Activated CD8-positive, alpha-beta memory T cell treated with anti-CD3 and anti-CD28 coated beads, Interleukin-2, amount 10 ng/mL, durations not matched to agents 7 days and 5 days (primary cell): Measurements from ENCODE around the gene TFAP2C. TPM values are rescaled to one million over a fixed set of nuclear protein-coding genes. Genes with fewer than 3 reads are reported as not detected.

Source experiments
- ATAC-seq: fragments of 150-1000 bp; cut with Tn5 transposase; one replicate; pipeline ENCODE4 v1.10.0; 2021; ENCODE audit warnings: moderate library complexity
- CTCF ChIA-PET: fragments of 350-600 bp; sonication (Branson Sonifier 250); formaldehyde crosslinking; loops from one replicate; lab custom pipeline; 2021; ENCODE audit warnings: antibody characterized with exemption; lab: Charles Lee
- DNase-seq: peaks from one replicate; pipeline ENCODE4 v3.0.0-alpha.2; 2020
- H3K27ac Mint-ChIP-seq: one replicate; pipeline ENCODE4 v1.8.0; 2021; ENCODE audit warnings: mild to moderate bottlenecking, mixed read lengths
- H3K27me3 Mint-ChIP-seq: one replicate; pipeline ENCODE4 v1.8.0; 2021; ENCODE audit warnings: mixed read lengths
- H3K36me3 Mint-ChIP-seq: one replicate; pipeline ENCODE4 v1.8.0; 2021; ENCODE audit warnings: mild to moderate bottlenecking, mixed read lengths
- H3K4me1 Mint-ChIP-seq: one replicate; pipeline ENCODE4 v1.8.0; 2021; ENCODE audit warnings: mixed read lengths
- H3K4me3 Mint-ChIP-seq: one replicate; pipeline ENCODE4 v1.8.0; 2021; ENCODE audit warnings: mild to moderate bottlenecking, moderate library complexity, mixed read lengths
- H3K9me3 Mint-ChIP-seq: one replicate; pipeline ENCODE4 v1.8.0; 2022; ENCODE audit warnings: low read depth, mixed read lengths
- total RNA-seq, 2 experiments: library from RNA; stranded (reverse); gene quantifications; one replicate each; pipeline ENCODE4 v1.2.3, GENCODE V29; 2021

Gene TFAP2C
- total RNA-seq, 2 experiments from 2014 or later, result not detected

DNA sequence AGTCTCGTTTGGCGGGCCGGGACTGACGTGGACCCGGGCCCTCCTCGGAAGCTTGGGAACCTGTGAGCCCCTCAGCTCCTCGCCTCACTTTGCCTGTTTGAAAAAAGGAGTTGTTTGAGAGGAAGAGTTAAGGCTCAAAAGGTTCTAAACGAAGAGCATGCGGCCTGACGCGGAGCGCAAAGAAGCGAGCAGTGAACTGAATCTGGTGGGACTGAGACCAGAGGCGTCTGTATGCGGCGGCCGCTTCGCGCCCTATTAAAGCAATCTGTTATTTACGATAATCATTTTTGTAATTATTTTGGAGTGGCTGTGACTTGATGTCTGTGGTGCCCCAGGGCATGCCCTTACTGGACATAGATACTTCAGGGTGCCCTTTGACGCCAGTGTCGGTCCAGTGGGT lies 3.3 kb upstream of the TFAP2C start:
- CTCF ChIA-PET, result no interaction called here
- H3K36me3 Mint-ChIP-seq, result no peaks in the 10 kb centered on the region
- H3K27me3 Mint-ChIP-seq, result peaks cover 63% of the 10 kb centered on the region
- no peak overlapping the region for H3K4me3 Mint-ChIP-seq
- H3K4me1 Mint-ChIP-seq, result peaks cover 7% of the 10 kb centered on the region
- peak overlapping the region; percentile 15 for H3K27ac Mint-ChIP-seq
- H3K9me3 Mint-ChIP-seq, result no peaks in the 10 kb centered on the region
- DNase-seq (no peak), ATAC-seq (no peak)

GRCh38 chr20:56626367-56627121 lies 2.6 kb upstream of the TFAP2C start:
- peaks cover 7% of the 10 kb centered on the region for H3K4me1 Mint-ChIP-seq
- DNase-seq, result no peak
- CTCF ChIA-PET, result no interaction called here
- H3K4me3 Mint-ChIP-seq, result no peak overlapping the region
- ATAC-seq, result no peak
- H3K27ac Mint-ChIP-seq, result no peak overlapping the region
- no peaks in the 10 kb centered on the region for H3K9me3 Mint-ChIP-seq
- H3K36me3 Mint-ChIP-seq, result no peaks in the 10 kb centered on the region
- peaks cover 68% of the 10 kb centered on the region for H3K27me3 Mint-ChIP-seq

DNA sequence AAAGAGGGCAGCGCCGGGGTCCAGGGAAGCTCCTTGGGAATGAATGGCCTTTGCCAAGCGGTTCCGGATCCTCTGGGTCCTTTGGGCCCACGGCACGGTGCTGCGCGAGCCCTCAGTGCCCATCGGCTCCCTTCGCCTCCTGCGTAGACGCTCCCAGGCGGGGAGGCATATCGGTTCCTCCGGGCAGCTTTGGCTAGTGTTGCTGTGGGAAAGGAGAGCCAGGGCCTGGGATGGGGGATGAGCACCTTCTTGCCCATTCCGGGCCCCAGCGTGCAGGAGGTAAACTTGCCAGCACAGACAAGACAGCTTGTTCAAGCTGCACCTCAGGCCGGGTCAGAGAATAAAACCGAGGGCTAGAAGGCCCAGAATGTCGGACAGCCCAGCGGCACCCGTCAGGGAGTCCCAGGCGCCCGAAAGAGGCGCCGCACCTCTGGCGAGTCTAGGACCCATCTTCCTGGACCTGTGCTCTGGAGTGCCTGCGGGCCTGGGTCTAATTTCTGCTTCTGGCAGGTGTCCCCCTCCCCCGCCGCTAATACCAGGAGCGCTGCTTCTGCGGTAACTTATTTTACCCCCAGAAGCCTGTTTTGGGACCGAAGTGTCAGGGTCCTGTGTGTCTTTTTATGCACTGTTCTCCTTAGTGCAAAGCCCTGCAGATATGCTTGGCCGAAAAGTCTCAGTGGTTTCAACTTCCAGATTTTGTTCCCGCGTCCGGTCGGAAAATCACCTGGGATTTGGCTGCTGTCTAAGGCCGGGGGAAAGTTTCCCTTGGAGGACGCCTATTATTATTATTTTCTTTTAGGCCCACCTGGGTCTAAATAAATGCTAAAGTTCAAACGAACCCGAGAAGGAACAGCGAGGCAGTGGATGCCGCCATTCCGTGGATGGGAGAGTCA lies 1.7 kb upstream of the TFAP2C start:
- peaks cover 9% of the 10 kb centered on the region for H3K4me1 Mint-ChIP-seq
- H3K9me3 Mint-ChIP-seq, result no peaks in the 10 kb centered on the region
- CTCF ChIA-PET, result no interaction called here
- DNase-seq, result no peak
- H3K27ac Mint-ChIP-seq, result no peak overlapping the region
- H3K36me3 Mint-ChIP-seq, result peaks cover 3% of the 10 kb centered on the region
- H3K27me3 Mint-ChIP-seq, result peaks cover 71% of the 10 kb centered on the region
- H3K4me3 Mint-ChIP-seq, result no peak overlapping the region
- no peak for ATAC-seq

- CTCF ChIA-PET, result no interaction called here
- ATAC-seq (no peak), DNase-seq (no peak)
- H3K36me3 Mint-ChIP-seq, result peaks cover 3% of the 10 kb centered on the region
- H3K27me3 Mint-ChIP-seq, result peaks cover 76% of the 10 kb centered on the region
- no peak overlapping the region for H3K27ac Mint-ChIP-seq
- H3K9me3 Mint-ChIP-seq, result no peaks in the 10 kb centered on the region
- peak overlapping the region; percentile 38 for H3K4me3 Mint-ChIP-seq
- peaks cover 9% of the 10 kb centered on the region for H3K4me1 Mint-ChIP-seq
Observed at GRCh38 chr20:56628015-56628872, 862 bp upstream of the TFAP2C start.

DNA sequence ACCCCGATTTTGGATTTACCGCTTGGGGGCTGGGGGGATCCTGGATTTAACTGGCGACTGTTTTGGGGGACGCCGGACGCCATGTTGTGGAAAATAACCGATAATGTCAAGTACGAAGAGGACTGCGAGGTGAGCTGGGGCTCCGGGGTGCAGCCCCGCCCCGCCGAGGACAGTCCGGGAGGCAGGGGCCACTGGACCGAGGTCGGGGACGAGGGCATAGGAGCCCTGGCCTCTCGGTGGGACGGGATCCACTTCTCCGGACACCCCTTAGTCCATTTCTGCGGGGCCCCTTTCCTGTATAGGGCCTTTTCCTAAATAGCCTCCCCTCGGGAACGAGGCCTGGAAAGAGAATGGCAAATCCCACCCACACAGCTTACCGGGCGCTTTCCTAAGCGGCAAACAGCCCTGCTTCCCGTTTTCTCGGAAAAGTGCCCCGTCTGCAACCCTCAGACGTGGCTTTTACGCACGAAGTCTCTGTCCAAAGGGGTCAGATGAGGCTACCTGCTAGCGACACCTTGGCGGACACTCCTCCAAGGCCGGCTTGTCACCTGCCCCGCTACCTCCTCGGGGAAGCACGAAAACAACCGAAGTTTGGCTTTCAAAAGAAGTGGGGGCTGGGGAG lies 469 bp downstream of the TFAP2C start:
- H3K4me1 Mint-ChIP-seq, result peaks cover 9% of the 10 kb centered on the region
- CTCF ChIA-PET, result no interaction called here
- H3K9me3 Mint-ChIP-seq, result no peaks in the 10 kb centered on the region
- no peak for ATAC-seq
- H3K27me3 Mint-ChIP-seq, result peaks cover 82% of the 10 kb centered on the region
- H3K4me3 Mint-ChIP-seq, result no peak overlapping the region
- peaks cover 3% of the 10 kb centered on the region for H3K36me3 Mint-ChIP-seq
- no peak for DNase-seq
- no peak overlapping the region for H3K27ac Mint-ChIP-seq

GRCh38 chr20:56630086-56630493 lies 984 bp downstream of the TFAP2C start:
- CTCF ChIA-PET, result no interaction called here
- Mint-ChIP-seq H3K4me1 (peaks cover 9% of the 10 kb centered on the region), H3K27me3 (peaks cover 82% of the 10 kb centered on the region), H3K36me3 (peaks cover 3% of the 10 kb centered on the region), H3K4me3 (no peak overlapping the region), H3K9me3 (no peaks in the 10 kb centered on the region), H3K27ac (no peak overlapping the region)
- ATAC-seq (no peak), DNase-seq (no peak)

DNA sequence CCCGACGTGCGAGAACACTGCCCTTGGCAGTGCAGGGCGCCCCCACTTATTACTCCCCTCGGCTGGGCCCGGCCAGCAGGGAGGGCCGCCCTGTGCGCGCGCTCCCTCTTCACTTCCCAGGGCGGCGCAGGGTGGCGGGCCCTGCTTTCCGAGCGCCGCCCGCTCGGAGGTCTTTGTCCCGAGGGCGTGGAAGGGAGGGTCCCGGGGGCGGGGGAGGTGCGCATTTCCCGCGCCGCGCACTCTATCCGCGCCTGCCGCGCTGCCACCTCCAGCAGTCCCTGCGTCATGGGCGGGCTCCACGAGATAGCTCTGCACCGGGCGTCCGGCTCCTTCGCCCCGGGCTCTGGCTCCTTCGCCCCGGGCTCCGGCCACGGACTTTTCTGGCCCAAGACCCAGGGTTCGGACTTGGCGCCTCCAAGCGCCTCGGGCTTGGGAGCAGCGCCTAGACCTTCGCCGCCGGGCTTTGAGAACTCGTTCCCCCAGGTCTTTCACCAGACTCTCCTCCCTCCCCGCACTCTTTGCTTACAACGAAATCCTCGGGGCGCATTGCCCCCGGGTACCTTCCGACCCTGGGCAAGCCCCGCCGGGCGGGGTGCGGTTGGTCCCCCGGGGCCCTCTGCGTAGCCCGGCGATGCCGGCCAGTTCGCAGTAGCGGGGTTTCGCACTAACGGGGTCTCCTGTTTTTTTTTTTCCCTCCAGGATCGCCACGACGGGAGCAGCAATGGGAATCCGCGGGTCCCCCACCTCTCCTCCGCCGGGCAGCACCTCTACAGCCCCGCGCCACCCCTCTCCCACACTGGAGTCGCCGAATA lies 1.6 kb downstream of the TFAP2C start:
- peaks cover 9% of the 10 kb centered on the region for H3K4me1 Mint-ChIP-seq
- peaks cover 3% of the 10 kb centered on the region for H3K36me3 Mint-ChIP-seq
- ATAC-seq (no peak), DNase-seq (no peak)
- H3K27me3 Mint-ChIP-seq, result peaks cover 81% of the 10 kb centered on the region
- H3K4me3 Mint-ChIP-seq, result no peak overlapping the region
- H3K27ac Mint-ChIP-seq, result no peak overlapping the region
- H3K9me3 Mint-ChIP-seq, result no peaks in the 10 kb centered on the region
- CTCF ChIA-PET, result no interaction called here

DNA sequence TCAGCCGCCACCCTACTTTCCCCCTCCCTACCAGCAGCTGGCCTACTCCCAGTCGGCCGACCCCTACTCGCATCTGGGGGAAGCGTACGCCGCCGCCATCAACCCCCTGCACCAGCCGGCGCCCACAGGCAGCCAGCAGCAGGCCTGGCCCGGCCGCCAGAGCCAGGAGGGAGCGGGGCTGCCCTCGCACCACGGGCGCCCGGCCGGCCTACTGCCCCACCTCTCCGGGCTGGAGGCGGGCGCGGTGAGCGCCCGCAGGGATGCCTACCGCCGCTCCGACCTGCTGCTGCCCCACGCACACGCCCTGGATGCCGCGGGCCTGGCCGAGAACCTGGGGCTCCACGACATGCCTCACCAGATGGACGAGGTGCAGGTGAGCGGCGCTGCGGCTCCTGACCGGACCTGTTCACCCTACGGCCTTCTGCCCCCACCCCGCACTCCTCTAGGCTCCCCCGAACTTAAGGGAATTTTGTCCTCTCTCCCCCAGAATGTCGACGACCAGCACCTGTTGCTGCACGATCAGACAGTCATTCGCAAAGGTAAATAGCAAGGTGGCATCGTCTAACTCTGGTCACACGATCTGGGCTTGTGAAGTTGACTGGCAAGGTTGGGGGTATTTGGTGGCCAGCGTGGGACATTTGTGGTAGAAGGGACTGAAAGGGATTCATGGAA lies 2.3 kb downstream of the TFAP2C start:
- H3K27me3 Mint-ChIP-seq, result peaks cover 74% of the 10 kb centered on the region
- peaks cover 9% of the 10 kb centered on the region for H3K4me1 Mint-ChIP-seq
- peaks cover 3% of the 10 kb centered on the region for H3K36me3 Mint-ChIP-seq
- ATAC-seq (no peak), DNase-seq (no peak)
- CTCF ChIA-PET, result no interaction called here
- H3K4me3 Mint-ChIP-seq, result no peak overlapping the region
- H3K9me3 Mint-ChIP-seq, result no peaks in the 10 kb centered on the region
- H3K27ac Mint-ChIP-seq, result peak overlapping the region; percentile 42

- no peak overlapping the region for H3K4me3 Mint-ChIP-seq
Observed at GRCh38 chr20:56631990-56632327, 2.9 kb downstream of the TFAP2C start.

GRCh38 chr20:56634307-56634706 lies 5.2 kb downstream of the TFAP2C start:
- DNase-seq, result no peak
- peaks cover 2% of the 10 kb centered on the region for H3K4me1 Mint-ChIP-seq
- H3K4me3 Mint-ChIP-seq, result no peak overlapping the region
- ATAC-seq, result no peak
- H3K36me3 Mint-ChIP-seq, result peaks cover 3% of the 10 kb centered on the region
- CTCF ChIA-PET, result no interaction called here
- no peak overlapping the region for H3K27ac Mint-ChIP-seq
- no peaks in the 10 kb centered on the region for H3K9me3 Mint-ChIP-seq
- H3K27me3 Mint-ChIP-seq, result peaks cover 53% of the 10 kb centered on the region

More at GRCh38 chr20:56631990-56632327, 2.9 kb downstream of the TFAP2C start:
- Mint-ChIP-seq H3K9me3 (no peaks in the 10 kb centered on the region), H3K27me3 (peaks cover 73% of the 10 kb centered on the region), H3K36me3 (peaks cover 3% of the 10 kb centered on the region), H3K4me1 (peaks cover 9% of the 10 kb centered on the region), H3K27ac (peak overlapping the region; percentile 42)
- DNase-seq (no peak), ATAC-seq (no peak)
- CTCF ChIA-PET, result no interaction called here

GRCh38 chr20:56634735-56635385 lies 5.8 kb downstream of the TFAP2C start:
- H3K4me3 Mint-ChIP-seq, result no peak overlapping the region
- H3K27me3 Mint-ChIP-seq, result peaks cover 48% of the 10 kb centered on the region
- CTCF ChIA-PET, result no interaction called here
- H3K9me3 Mint-ChIP-seq, result no peaks in the 10 kb centered on the region
- no peak for DNase-seq
- no peak overlapping the region for H3K27ac Mint-ChIP-seq
- H3K36me3 Mint-ChIP-seq, result peaks cover 3% of the 10 kb centered on the region
- no peak for ATAC-seq
- H3K4me1 Mint-ChIP-seq, result peaks cover 2% of the 10 kb centered on the region
